H1 (cell line): Measurements from ENCODE around the gene ACER3. TPM values are rescaled to one million over a fixed set of nuclear protein-coding genes. Genes with fewer than 3 reads are reported as not detected.

Source experiments
- CTCF ChIA-PET: fragments of 300-600 bp; sonication (Branson Sonifier 250); formaldehyde crosslinking; loops from one replicate; lab custom pipeline; 2021; ENCODE audit not compliant: partially characterized antibody; lab: Charles Lee
- POLR2A ChIA-PET: fragments of 300-600 bp; sonication (Branson Sonifier 250); formaldehyde crosslinking; loops from one replicate; lab custom pipeline; 2021; ENCODE audit warnings: inconsistent platforms; ENCODE audit not compliant: partially characterized antibody; lab: Charles Lee
- DNase-seq, 2 experiments: peaks; one replicate each; pipeline versions ENCODE4 v3.0.0 to v3.0.0-alpha.2; 2010 to 2022; ENCODE audit warnings: low spot score in 2 of 2, low read depth in 1 of 2, mixed read lengths in 1 of 2
- FAIRE-seq: peaks from 2 replicates; lab custom pipeline; 2011; peaks lifted over from hg19 to GRCh38; lab: Jason Lieb, UNC
- H2AFZ ChIP-seq: 2 replicates; pipeline ENCODE4 v1.8.1; 2012; ENCODE audit warnings: low read length, inconsistent platforms
- H2AK5ac ChIP-seq: 2 replicates; pipeline ENCODE4 v1.6.1; 2013; ENCODE audit warnings: low read depth, low read length
- H2BK120ac ChIP-seq: replicated peaks from 2 replicates; pipeline ENCODE3; 2013; ENCODE audit warnings: low read depth, low read length, inconsistent platforms
- H2BK12ac ChIP-seq: 2 replicates; pipeline ENCODE4 v1.6.1; 2013; ENCODE audit warnings: low read depth, low read length
- H2BK15ac ChIP-seq: 2 replicates; pipeline ENCODE4 v1.6.1; 2013; ENCODE audit warnings: low read length
- H2BK20ac ChIP-seq: 2 replicates; pipeline ENCODE4 v1.6.1; 2013; ENCODE audit warnings: low read length
- H2BK5ac ChIP-seq: 2 replicates; pipeline ENCODE4 v1.6.1; 2013; ENCODE audit warnings: low read depth, low read length
- H3K14ac ChIP-seq: 2 replicates; pipeline ENCODE4 v1.6.1; 2013; ENCODE audit warnings: inconsistent platforms; ENCODE audit not compliant: insufficient read length
- H3K18ac ChIP-seq: 2 replicates; pipeline ENCODE4 v1.6.1; 2013; ENCODE audit warnings: low read length; ENCODE audit errors: extremely low read depth
- H3K23ac ChIP-seq: 2 replicates; pipeline ENCODE4 v1.6.1; 2013; ENCODE audit warnings: inconsistent platforms; ENCODE audit not compliant: insufficient read length
- H3K23me2 ChIP-seq: 2 replicates; pipeline ENCODE4 v1.6.1; 2013; ENCODE audit warnings: low read depth, low read length
- H3K27ac ChIP-seq: 2 replicates; pipeline ENCODE4 v1.6.1; 2011; ENCODE audit warnings: low read depth, low read length, inconsistent platforms
- H3K27me3 ChIP-seq, 4 experiments: replicated peaks in 1 of 4; 1 replicate in 1 of 4; 2 replicates in 3 of 4; pipeline versions ENCODE4 v1.6.1 to v1.8.1; 2011 to 2013; ENCODE audit warnings: low read length in 3 of 4, mild to moderate bottlenecking in 3 of 4, inconsistent platforms in 2 of 4, mixed read lengths in 2 of 4, moderate library complexity in 1 of 4; ENCODE audit not compliant: control insufficient read depth in 3 of 4, insufficient read depth in 3 of 4; ENCODE audit errors: extremely low read depth in 1 of 4
- H3K36me3 ChIP-seq, 4 experiments: 2 replicates each; pipeline versions ENCODE4 v1.6.1 to v1.8.1; 2011 to 2013; ENCODE audit warnings: mild to moderate bottlenecking in 4 of 4, low read length in 3 of 4, moderate library complexity in 2 of 4, control low read depth in 1 of 4, inconsistent platforms in 1 of 4; ENCODE audit not compliant: insufficient read depth in 4 of 4, control insufficient read depth in 2 of 4
- H3K4ac ChIP-seq: replicated peaks from 2 replicates; pipeline ENCODE3; 2013; ENCODE audit warnings: low read length, low read depth, mixed read lengths, inconsistent platforms; ENCODE audit not compliant: insufficient read length
- H3K4me1 ChIP-seq, 4 experiments: replicated peaks in 1 of 4; 1 replicate in 1 of 4; 2 replicates in 3 of 4; pipeline versions ENCODE4 v1.6.1 to v1.8.1; 2011 to 2013; ENCODE audit warnings: low read length in 3 of 4, inconsistent platforms in 2 of 4, mixed read lengths in 1 of 4; ENCODE audit not compliant: insufficient read depth in 4 of 4, control insufficient read depth in 3 of 4
- H3K4me2 ChIP-seq, 2 experiments: 2 replicates each; pipeline versions ENCODE4 v1.6.1 to v1.8.1; 2011 to 2013; ENCODE audit warnings: low read depth in 2 of 2, low read length in 2 of 2, control low read depth in 1 of 2, inconsistent platforms in 1 of 2, mild to moderate bottlenecking in 1 of 2; ENCODE audit not compliant: insufficient read depth in 1 of 2
- H3K4me3 ChIP-seq, 4 experiments: fragments of 200-600, 300-600 bp in 1 of 4; sonication (generic), shearing (Covaris generic), sonication (Bioruptor Twin) in 1 of 4; 2 replicates each; pipeline versions ENCODE4 v1.5.1 to v1.8.1; 2011 to 2016; ENCODE audit warnings: low read length in 4 of 4, low read depth in 3 of 4, control low read depth in 2 of 4, inconsistent platforms in 2 of 4, mild to moderate bottlenecking in 2 of 4, mixed read lengths in 1 of 4, moderate library complexity in 1 of 4; ENCODE audit not compliant: insufficient read depth in 2 of 4; ENCODE audit errors: extremely low read depth in 1 of 4
- H3K56ac ChIP-seq: replicated peaks from 2 replicates; pipeline ENCODE3; 2013; ENCODE audit warnings: low read depth, mild to moderate bottlenecking, mixed read lengths, low read length, inconsistent platforms; ENCODE audit not compliant: insufficient read length
- H3K79me1 ChIP-seq: 2 replicates; pipeline ENCODE4 v1.6.1; 2013; ENCODE audit warnings: low read depth, low read length, control low read depth
- H3K79me2 ChIP-seq, 2 experiments: 2 replicates each; pipeline versions ENCODE4 v1.6.1 to v1.8.1; 2012 to 2013; ENCODE audit warnings: low read length in 2 of 2, mild to moderate bottlenecking in 2 of 2, inconsistent platforms in 1 of 2; ENCODE audit not compliant: insufficient read depth in 2 of 2, control insufficient read depth in 1 of 2
- H3K9ac ChIP-seq, 4 experiments: replicated peaks in 1 of 4; 1 replicate in 1 of 4; 2 replicates in 3 of 4; pipeline versions ENCODE4 v1.6.1 to v1.8.1; 2011 to 2013; ENCODE audit warnings: low read depth in 3 of 4, low read length in 3 of 4, control low read depth in 2 of 4, mild to moderate bottlenecking in 2 of 4, moderate library complexity in 2 of 4, inconsistent platforms in 1 of 4; ENCODE audit errors: extremely low read depth in 1 of 4
- H3K9me3 ChIP-seq, 2 experiments: 2 replicates each; pipeline versions ENCODE4 v1.6.1 to v1.8.1; 2012 to 2013; ENCODE audit warnings: mild to moderate bottlenecking in 2 of 2, moderate library complexity in 2 of 2, control low read depth in 1 of 2, inconsistent platforms in 1 of 2, low read depth in 1 of 2, low read length in 1 of 2, mixed read lengths in 1 of 2; ENCODE audit not compliant: insufficient read depth in 2 of 2
- H4K20me1 ChIP-seq, 2 experiments: replicated peaks in 1 of 2; 2 replicates each; pipeline versions ENCODE3 to v1.8.1; 2011 to 2013; ENCODE audit warnings: inconsistent platforms in 2 of 2, low read length in 2 of 2, mild to moderate bottlenecking in 1 of 2; ENCODE audit not compliant: insufficient read depth in 2 of 2, control insufficient read depth in 1 of 2
- H4K5ac ChIP-seq: 2 replicates; pipeline ENCODE4 v1.6.1; 2013; ENCODE audit warnings: low read length, low read depth, mixed read lengths, inconsistent platforms; ENCODE audit not compliant: insufficient read length
- H4K8ac ChIP-seq: 2 replicates; pipeline ENCODE4 v1.8.0; 2013; ENCODE audit warnings: mild to moderate bottlenecking, moderate library complexity, low read length, inconsistent platforms; ENCODE audit not compliant: insufficient read depth; ENCODE audit errors: extremely low read depth
- H4K91ac ChIP-seq: replicated peaks from 2 replicates; pipeline ENCODE3; 2013; ENCODE audit warnings: low read length, mixed read lengths, inconsistent platforms; ENCODE audit not compliant: insufficient read length
- CBX5 ChIP-seq: fragments of 300-800, 300-1000 bp; sonication (generic); IDR thresholded peaks from 2 replicates; pipeline ENCODE4 v1.7.1; 2016; ENCODE audit warnings: antibody characterized with exemption, low read length, low read depth
- CHD1 ChIP-seq: IDR thresholded peaks from 2 replicates; pipeline ENCODE4 v1.6.1; 2012; ENCODE audit warnings: low read depth, low read length, improper control_type of control experiment
- CREB1 ChIP-seq: IDR thresholded peaks from 2 replicates; pipeline ENCODE4 v1.6.1; 2012; ENCODE audit warnings: inconsistent platforms
- CTBP2 ChIP-seq: IDR thresholded peaks from 2 replicates; pipeline ENCODE4 v1.7.0; 2011; ENCODE audit warnings: borderline replicate concordance, mild to moderate bottlenecking, moderate library complexity, mixed read lengths, low read length; ENCODE audit not compliant: insufficient read depth, insufficient read length
- JUN ChIP-seq: IDR thresholded peaks from 2 replicates; pipeline ENCODE4 v1.6.1; 2011; ENCODE audit warnings: low read depth, mild to moderate bottlenecking, improper control_type of control experiment, low read length
- KDM4A ChIP-seq: IDR thresholded peaks from one replicate; pipeline ENCODE4 v1.7.1; 2012; ENCODE audit warnings: low read depth, mild to moderate bottlenecking, moderate library complexity, low read length, inconsistent platforms; ENCODE audit not compliant: severe bottlenecking
- KDM5A ChIP-seq: fragments of 200-600 bp; IDR thresholded peaks from 2 replicates; pipeline ENCODE4 v1.7.1; 2012; ENCODE audit warnings: mild to moderate bottlenecking, low read length, inconsistent platforms, mixed read lengths
- PHF8 ChIP-seq: fragments of 200-600 bp; sonication (generic); conservative IDR thresholded peaks from 2 replicates; pipeline ENCODE4 v1.7.1; 2012; ENCODE audit warnings: low read depth, mild to moderate bottlenecking, inconsistent platforms, low read length, moderate library complexity
- POLR2A ChIP-seq, 2 experiments: IDR thresholded peaks; 1 replicate in 1 of 2; 2 replicates in 1 of 2; pipeline ENCODE4 v1.6.1; 2011; ENCODE audit warnings: low read depth in 2 of 2, low read length in 2 of 2, mild to moderate bottlenecking in 2 of 2; ENCODE audit errors: control extremely low read depth in 1 of 2
- RAD21 ChIP-seq, 2 experiments: IDR thresholded peaks in 1 of 2; conservative IDR thresholded peaks in 1 of 2; 2 replicates each; pipeline ENCODE4 v1.6.1; 2011; ENCODE audit warnings: low read depth in 2 of 2, low read length in 2 of 2, improper control_type of control experiment in 1 of 2, inconsistent platforms in 1 of 2, mild to moderate bottlenecking in 1 of 2, moderate library complexity in 1 of 2
- RBBP5 ChIP-seq: IDR thresholded peaks from 2 replicates; pipeline ENCODE4 v1.7.1; 2012; ENCODE audit warnings: low read depth, mild to moderate bottlenecking, inconsistent platforms, low read length, moderate library complexity, borderline replicate concordance
- RFX5 ChIP-seq: IDR thresholded peaks from 2 replicates; pipeline ENCODE4 v1.6.1; 2011; ENCODE audit warnings: low read depth, low read length, improper control_type of control experiment, borderline replicate concordance
- SP1 ChIP-seq: IDR thresholded peaks from 2 replicates; pipeline ENCODE4 v1.6.1; 2011; ENCODE audit warnings: low read depth, low read length
- SRF ChIP-seq: IDR thresholded peaks from 2 replicates; pipeline ENCODE4 v1.6.1; 2011; ENCODE audit warnings: mild to moderate bottlenecking, low read depth, low read length, moderate library complexity
- TAF1 ChIP-seq: IDR thresholded peaks from 2 replicates; pipeline ENCODE4 v1.6.1; 2011; ENCODE audit warnings: mild to moderate bottlenecking, low read depth, low read length
- TEAD4 ChIP-seq: IDR thresholded peaks from 2 replicates; pipeline ENCODE4 v1.6.1; 2012; ENCODE audit warnings: low read depth, low read length, inconsistent platforms, mixed read lengths
- WGBS, 2 experiments: shearing (Covaris generic) in 1 of 2; methylation state at CpG; one replicate each; pipeline versions ENCODE4 v1.1.6 to v1.1.7; 2013 to 2015; ENCODE audit warnings: low lambda C conversion rate in 2 of 2, mixed read lengths in 2 of 2, inconsistent platforms in 1 of 2, low coverage in 1 of 2, missing lambda C conversion rate in 1 of 2; ENCODE audit not compliant: insufficient replicate concordance in 2 of 2, insufficient coverage in 1 of 2, insufficient read length in 1 of 2; ENCODE audit errors: extremely low coverage in 1 of 2, missing lambda C conversion rate in 1 of 2; 5-methylcytosine and 5-hydroxymethylcytosine counted together
- polyA plus RNA-seq, 7 experiments: library from polyadenylated mRNA; depleted of rRNA in 3 of 7; stranded (reverse) in 5 of 7; unstranded in 2 of 7; fragments of >200 nt in 5 of 7; fragments of 200-250 nt in 2 of 7; gene quantifications; 1 replicate in 5 of 7; 2 replicates in 1 of 7; 4 replicates in 1 of 7; pipeline versions ENCODE4 v1.2.1 to v1.2.3, GENCODE V29; 2011 to 2013; ENCODE audit warnings: missing spikeins in 2 of 7, mixed read lengths in 2 of 7
- total RNA-seq: library from RNA; stranded (reverse); fragmentation: NEBNext Ultra II Directional; extraction: Animal tissue kit (Norgen Biotek cat#: 25700); gene quantifications from 2 replicates; pipeline ENCODE4 v1.2.1, GENCODE V29; 2021

ACER3 gene
- total and polyA plus RNA-seq, 2 of the 8 experiments (the other 6 are each of a cell fraction or from before 2014, with no cell fraction given): 5.7 to 16.2 TPM

- H3K4me1 ChIP-seq: no peaks in the 10 kb centered on the region
- H3K23me2 ChIP-seq: no peaks in the 10 kb centered on the region
- TF ChIP-seq SRF (no peak), RBBP5 (no peak), RFX5 (no peak), TEAD4 (no peak), TAF1 (no peak), PHF8 (no peak), KDM4A (no peak), CTBP2 (no peak), CHD1 (no peak), CBX5 (no peak), RAD21 (IDR thresholded peaks at IDR 0.05 in 1 of 2, conservative IDR thresholded peaks at IDR 0.05 in 1 of 2; ENCODE audit: low read depth in 2 of 2, low read length in 2 of 2) (no peak), JUN (no peak), CREB1 (no peak), KDM5A (no peak), POLR2A (IDR thresholded peaks at IDR 0.05; ENCODE audit: control extremely low read depth in 1 of 2, low read depth in 2 of 2, low read length in 2 of 2) (no peak), SP1 (no peak)
Measured at GRCh38 chr11:76987203-76987602, 126.5 kb downstream of the ACER3 start.

More at GRCh38 chr11:76987203-76987602, 126.5 kb downstream of the ACER3 start:
- FAIRE-seq (no peak), DNase-seq (no peak)
- H4K5ac ChIP-seq: no peak overlapping the region
- H3K9ac ChIP-seq: no peak overlapping the region
- H3K18ac ChIP-seq: no peak overlapping the region
- no peaks in the 10 kb centered on the region for H3K27me3 ChIP-seq
- H2AFZ ChIP-seq: no peak overlapping the region
- H4K8ac ChIP-seq: no peak overlapping the region
- no peak overlapping the region for H2BK20ac ChIP-seq
- H3K23ac ChIP-seq: no peak overlapping the region
- WGBS, 2 experiments: 97% methylated on average over 1 of the region's 1 CpG; no CpG with 5 or more reads in 1 of the 2 experiments
- H3K4ac ChIP-seq: no peak overlapping the region
- no peak overlapping the region for H2BK120ac ChIP-seq
- no peaks in the 10 kb centered on the region for H3K79me1 ChIP-seq
- H2BK5ac ChIP-seq: no peak overlapping the region
- H2BK15ac ChIP-seq: no peak overlapping the region
- H4K91ac ChIP-seq: no peak overlapping the region
- no peak overlapping the region for H3K27ac ChIP-seq
- no peak overlapping the region for H3K56ac ChIP-seq
- H4K20me1 ChIP-seq: no peaks in the 10 kb centered on the region
- POLR2A ChIA-PET: no interaction called here
- H3K14ac ChIP-seq: no peak overlapping the region
- H3K9me3 ChIP-seq: no peaks in the 10 kb centered on the region
- no peaks in the 10 kb centered on the region for H3K79me2 ChIP-seq
- H3K36me3 ChIP-seq: no peaks in the 10 kb centered on the region; a peak in 1 of 8 replicates
- H3K4me3 ChIP-seq: no peak overlapping the region
- CTCF ChIA-PET: interaction anchor here (1.6 kb wide), 1 partner anchor 9 kb away, joined by 4 read pairs; no protein-coding TSS in a partner anchor
- no peak overlapping the region for H2AK5ac ChIP-seq
- no peak overlapping the region for H2BK12ac ChIP-seq
- no peak overlapping the region for H3K4me2 ChIP-seq
